T-helper 17 cell (primary cell): Measurements from ENCODE around the gene TMEM132D. TPM values are rescaled to one million over a fixed set of nuclear protein-coding genes. Genes with fewer than 3 reads are reported as not detected.

Experiments used
- ATAC-seq: fragments of 150-1000 bp; cut with Tn5 transposase; 2 replicates; pipeline ENCODE4 v1.10.0; 2021; ENCODE audit warnings: mild to moderate bottlenecking, moderate library complexity
- DNase-seq, 3 donors: peaks; one replicate each; pipeline versions ENCODE4 v3.0.0 to v3.0.0-alpha.2; 2020 to 2021
- H3K9me3 ChIP-seq: one replicate; pipeline ENCODE4 v1.7.0; 2013; ENCODE audit warnings: low read length, mild to moderate bottlenecking; ENCODE audit not compliant: control insufficient read depth, poor library complexity, severe bottlenecking
- H3K27ac Mint-ChIP-seq: one replicate; pipeline ENCODE4 v1.8.0; 2022; ENCODE audit warnings: mild to moderate bottlenecking, moderate library complexity, mixed read lengths
- H3K27me3 Mint-ChIP-seq: one replicate; pipeline ENCODE4 v1.8.0; 2022; ENCODE audit warnings: mixed read lengths
- H3K36me3 Mint-ChIP-seq: one replicate; pipeline ENCODE4 v1.8.0; 2022; ENCODE audit warnings: low read depth, mixed read lengths
- H3K4me1 Mint-ChIP-seq: one replicate; pipeline ENCODE4 v1.8.0; 2022; ENCODE audit warnings: mild to moderate bottlenecking, mixed read lengths
- H3K4me3 Mint-ChIP-seq: one replicate; pipeline ENCODE4 v1.8.0; 2022; ENCODE audit warnings: mild to moderate bottlenecking, moderate library complexity, mixed read lengths
- total RNA-seq, 4 donors: library from RNA in 2 of 4; stranded (reverse) in 2 of 4; gene quantifications; one replicate each; pipeline ENCODE4 v1.2.3 and lab custom pipeline; 2022 to 2026

Gene TMEM132D
- total RNA-seq, 2 donors from 2014 or later = not detected

GRCh38 chr12:129304529-129304928, 599.3 kb downstream of the TMEM132D start:
- no peaks in the 10 kb centered on the region for H3K36me3 Mint-ChIP-seq
- H3K4me1 Mint-ChIP-seq = no peaks in the 10 kb centered on the region
- H3K9me3 ChIP-seq = no peaks in the 10 kb centered on the region
- H3K27ac Mint-ChIP-seq = no peak overlapping the region
- no peak for ATAC-seq
- DNase-seq = no peak
- no peak overlapping the region for H3K4me3 Mint-ChIP-seq
- no peaks in the 10 kb centered on the region for H3K27me3 Mint-ChIP-seq

GRCh38 chr12:129300011-129300410, 603.8 kb downstream of the TMEM132D start:
- H3K36me3 Mint-ChIP-seq = no peaks in the 10 kb centered on the region
- no peak for DNase-seq
- no peak overlapping the region for H3K4me3 Mint-ChIP-seq
- H3K9me3 ChIP-seq = no peaks in the 10 kb centered on the region
- no peaks in the 10 kb centered on the region for H3K27me3 Mint-ChIP-seq
- no peaks in the 10 kb centered on the region for H3K4me1 Mint-ChIP-seq
- no peak for ATAC-seq
- no peak overlapping the region for H3K27ac Mint-ChIP-seq

GRCh38 chr12:129298921-129299320, 604.9 kb downstream of the TMEM132D start:
- Mint-ChIP-seq H3K36me3 (no peaks in the 10 kb centered on the region), H3K4me3 (no peak overlapping the region), H3K27ac (no peak overlapping the region), H3K4me1 (no peaks in the 10 kb centered on the region), H3K27me3 (no peaks in the 10 kb centered on the region)
- no peak for DNase-seq
- ATAC-seq = no peak
- no peaks in the 10 kb centered on the region for H3K9me3 ChIP-seq

- no peaks in the 10 kb centered on the region for H3K36me3 Mint-ChIP-seq
- no peak overlapping the region for H3K27ac Mint-ChIP-seq
- H3K9me3 ChIP-seq = no peaks in the 10 kb centered on the region
- DNase-seq (no peak), ATAC-seq (no peak)
- no peaks in the 10 kb centered on the region for H3K27me3 Mint-ChIP-seq
- H3K4me1 Mint-ChIP-seq = no peaks in the 10 kb centered on the region
- H3K4me3 Mint-ChIP-seq = no peak overlapping the region
Observed at GRCh38 chr12:129296671-129297070, 607.2 kb downstream of the TMEM132D start.

- no peak for DNase-seq
- no peak overlapping the region for H3K27ac Mint-ChIP-seq
- H3K27me3 Mint-ChIP-seq = no peaks in the 10 kb centered on the region
- no peaks in the 10 kb centered on the region for H3K9me3 ChIP-seq
- no peaks in the 10 kb centered on the region for H3K4me1 Mint-ChIP-seq
- no peaks in the 10 kb centered on the region for H3K36me3 Mint-ChIP-seq
- ATAC-seq = no peak
- H3K4me3 Mint-ChIP-seq = no peak overlapping the region
Observed at GRCh38 chr12:129294868-129295267, 609.0 kb downstream of the TMEM132D start.

GRCh38 chr12:129279771-129280170, 624.1 kb downstream of the TMEM132D start:
- H3K9me3 ChIP-seq = no peaks in the 10 kb centered on the region
- no peak overlapping the region for H3K27ac Mint-ChIP-seq
- ATAC-seq (no peak), DNase-seq (no peak)
- no peaks in the 10 kb centered on the region for H3K36me3 Mint-ChIP-seq
- H3K4me1 Mint-ChIP-seq = no peaks in the 10 kb centered on the region
- H3K4me3 Mint-ChIP-seq = no peak overlapping the region
- H3K27me3 Mint-ChIP-seq = no peaks in the 10 kb centered on the region

GRCh38 chr12:129276361-129277060, 627.3 kb downstream of the TMEM132D start:
- Mint-ChIP-seq H3K27me3 (no peaks in the 10 kb centered on the region), H3K36me3 (no peaks in the 10 kb centered on the region), H3K27ac (no peak overlapping the region), H3K4me1 (no peaks in the 10 kb centered on the region), H3K4me3 (no peak overlapping the region)
- DNase-seq (no peak), ATAC-seq (no peak)
- H3K9me3 ChIP-seq = no peaks in the 10 kb centered on the region

GRCh38 chr12:129269756-129270495, 633.9 kb downstream of the TMEM132D start:
- Mint-ChIP-seq H3K4me1 (no peaks in the 10 kb centered on the region), H3K36me3 (peaks cover 2% of the 10 kb centered on the region), H3K27me3 (no peaks in the 10 kb centered on the region), H3K27ac (no peak overlapping the region), H3K4me3 (no peak overlapping the region)
- H3K9me3 ChIP-seq = no peaks in the 10 kb centered on the region
- DNase-seq (no peak), ATAC-seq (no peak)

- no peak for DNase-seq
- H3K27me3 Mint-ChIP-seq = no peaks in the 10 kb centered on the region
- no peak overlapping the region for H3K27ac Mint-ChIP-seq
- no peak overlapping the region for H3K4me3 Mint-ChIP-seq
- no peaks in the 10 kb centered on the region for H3K36me3 Mint-ChIP-seq
- H3K4me1 Mint-ChIP-seq = no peaks in the 10 kb centered on the region
- no peaks in the 10 kb centered on the region for H3K9me3 ChIP-seq
- no peak for ATAC-seq
Observed at GRCh38 chr12:129258781-129259318, 645.0 kb downstream of the TMEM132D start.

GRCh38 chr12:129257524-129257923, 646.3 kb downstream of the TMEM132D start:
- H3K36me3 Mint-ChIP-seq = no peaks in the 10 kb centered on the region
- no peak overlapping the region for H3K4me3 Mint-ChIP-seq
- ATAC-seq (no peak), DNase-seq (no peak)
- H3K27me3 Mint-ChIP-seq = no peaks in the 10 kb centered on the region
- H3K4me1 Mint-ChIP-seq = no peaks in the 10 kb centered on the region
- no peak overlapping the region for H3K27ac Mint-ChIP-seq
- H3K9me3 ChIP-seq = no peaks in the 10 kb centered on the region

- Mint-ChIP-seq H3K4me1 (no peaks in the 10 kb centered on the region), H3K4me3 (no peak overlapping the region), H3K27me3 (no peaks in the 10 kb centered on the region), H3K27ac (no peak overlapping the region), H3K36me3 (no peaks in the 10 kb centered on the region)
- no peaks in the 10 kb centered on the region for H3K9me3 ChIP-seq
- DNase-seq = no peak
- no peak for ATAC-seq
Observed at GRCh38 chr12:129246630-129247029, 657.2 kb downstream of the TMEM132D start.

GRCh38 chr12:129245769-129246168, 658.1 kb downstream of the TMEM132D start:
- no peak overlapping the region for H3K4me3 Mint-ChIP-seq
- ATAC-seq = no peak

GRCh38 chr12:129241852-129242251, 662.0 kb downstream of the TMEM132D start:
- H3K4me1 Mint-ChIP-seq = no peaks in the 10 kb centered on the region
- ATAC-seq = no peak
- no peaks in the 10 kb centered on the region for H3K36me3 Mint-ChIP-seq
- no peak overlapping the region for H3K4me3 Mint-ChIP-seq
- H3K27me3 Mint-ChIP-seq = no peaks in the 10 kb centered on the region
- no peak overlapping the region for H3K27ac Mint-ChIP-seq
- H3K9me3 ChIP-seq = no peaks in the 10 kb centered on the region
- no peak for DNase-seq

More at GRCh38 chr12:129245769-129246168, 658.1 kb downstream of the TMEM132D start:
- Mint-ChIP-seq H3K4me1 (no peaks in the 10 kb centered on the region), H3K27me3 (no peaks in the 10 kb centered on the region), H3K36me3 (no peaks in the 10 kb centered on the region), H3K27ac (no peak overlapping the region)
- H3K9me3 ChIP-seq = no peaks in the 10 kb centered on the region
- DNase-seq = no peak
